Activated T-cell treated with anti-CD3 and anti-CD28 coated beads for 4 hours (primary cell): ENCODE measurements around the gene SUB1.

Source experiments
- DNase-seq: peaks from one replicate; pipeline ENCODE4 v3.0.0-alpha.2; 2020

SUB1 gene

DNA sequence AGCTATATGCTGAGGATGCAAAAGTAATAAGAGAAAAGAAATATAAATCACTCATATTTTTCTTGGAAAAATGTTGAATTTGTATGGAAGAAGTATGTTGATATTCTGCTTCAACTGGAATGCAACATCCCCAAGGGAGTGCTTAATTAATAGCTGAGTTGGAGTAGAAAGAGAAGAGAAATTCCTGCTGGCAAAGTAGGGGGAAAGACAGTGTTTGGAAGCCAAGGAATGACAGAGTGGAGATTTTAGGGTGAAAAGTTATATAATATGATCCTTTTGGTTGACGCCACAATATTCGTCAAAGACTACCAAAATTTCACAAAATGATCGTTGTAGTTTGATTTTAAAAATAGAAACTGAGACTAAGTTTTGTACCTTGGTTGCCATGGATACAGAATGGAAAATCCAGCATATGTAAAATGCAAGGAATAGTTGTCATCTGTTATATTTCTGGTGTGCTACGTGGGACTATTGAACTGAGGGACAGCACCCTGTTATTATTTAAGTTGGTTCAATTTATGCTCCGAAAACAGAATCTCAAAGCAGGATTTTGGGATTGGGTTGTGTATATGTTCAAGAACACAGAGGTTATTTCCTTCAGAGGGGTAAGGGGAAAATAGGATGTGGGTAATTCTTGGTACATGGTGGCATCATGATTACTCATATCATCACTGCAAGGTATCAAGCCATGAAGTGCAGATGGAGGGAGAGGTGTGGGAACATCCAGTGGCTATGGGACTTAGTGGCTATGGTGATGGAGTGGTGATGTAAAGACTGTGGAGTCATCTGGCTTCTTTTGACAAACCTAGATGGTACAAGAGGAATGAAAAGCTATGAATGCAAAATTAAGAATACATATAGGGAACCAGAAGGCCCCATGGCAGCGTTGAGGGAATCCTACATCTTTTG lies 61.0 kb downstream of the SUB1 start:
- DNase-seq, result no peak

DNA sequence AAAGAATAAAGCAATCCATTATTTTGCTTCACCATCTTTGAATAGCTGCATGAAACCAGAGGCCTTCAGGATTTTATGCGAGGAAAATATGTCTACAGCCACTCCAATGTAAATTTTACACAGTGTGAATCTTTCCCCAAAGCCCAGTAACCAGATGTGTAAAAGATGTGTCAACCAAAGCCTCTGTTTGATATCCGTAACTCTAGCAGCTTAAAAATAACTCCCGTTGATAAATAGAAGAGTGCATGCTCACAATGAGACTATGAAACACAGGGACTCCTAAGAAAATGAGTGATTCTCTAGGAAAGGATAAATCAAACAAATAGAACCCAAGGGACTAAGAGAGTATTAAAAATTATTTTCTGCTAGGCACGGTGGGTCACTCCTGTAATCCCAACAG lies 65.7 kb downstream of the SUB1 start:
- DNase-seq, result no peak

DNA sequence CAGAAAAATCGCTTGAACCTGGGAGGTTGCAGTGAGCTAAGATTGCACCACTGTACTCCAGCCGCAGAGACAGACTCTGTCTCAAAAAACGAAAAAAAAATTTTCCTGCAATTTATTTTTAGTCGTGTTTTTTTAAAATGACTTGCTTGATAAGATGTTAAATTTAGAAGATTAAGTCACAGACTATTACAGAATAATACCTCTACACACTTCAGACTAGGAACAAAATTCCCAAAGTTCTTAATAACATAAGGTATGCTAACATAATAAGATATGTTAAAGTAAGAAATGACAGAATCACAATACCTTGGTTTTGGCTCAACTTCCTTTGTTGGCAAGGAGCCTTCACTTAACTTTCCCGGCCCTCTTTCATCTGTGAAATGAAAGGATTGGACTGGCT lies 66.3 kb downstream of the SUB1 start:
- no peak for DNase-seq
